KOPT-K1 (cell line): ENCODE results near the gene ZMYND8.
A peak's percentile ranks its signal among the peaks of the same experiment; 100 is the strongest.
"Not testable (repeated sequence)": the region's sequence is repeated elsewhere in the genome, so short reads cannot be mapped to it uniquely, and the experiment has no call there.

ENCODE experiments used
- H3K27ac ChIP-seq: fragments of 200-600 bp; sonication (generic); 2 replicates; pipeline ENCODE4 v1.5.1; 2016; ENCODE audit warnings: antibody characterized with exemption, mild to moderate bottlenecking, low read depth, low read length; ENCODE audit not compliant: poor library complexity, severe bottlenecking
- H3K36me3 ChIP-seq: fragments of 200-600 bp; sonication (generic); 2 replicates; pipeline ENCODE4 v1.5.1; 2017; ENCODE audit warnings: antibody characterized with exemption, mild to moderate bottlenecking, low read length, moderate library complexity; ENCODE audit not compliant: insufficient read depth
- H3K9me3 ChIP-seq: fragments of 200-600 bp; sonication (generic); 2 replicates; pipeline ENCODE4 v1.5.1; 2017; ENCODE audit warnings: antibody characterized with exemption, low read length, mild to moderate bottlenecking; ENCODE audit not compliant: insufficient read depth, poor library complexity, severe bottlenecking

Gene ZMYND8

DNA sequence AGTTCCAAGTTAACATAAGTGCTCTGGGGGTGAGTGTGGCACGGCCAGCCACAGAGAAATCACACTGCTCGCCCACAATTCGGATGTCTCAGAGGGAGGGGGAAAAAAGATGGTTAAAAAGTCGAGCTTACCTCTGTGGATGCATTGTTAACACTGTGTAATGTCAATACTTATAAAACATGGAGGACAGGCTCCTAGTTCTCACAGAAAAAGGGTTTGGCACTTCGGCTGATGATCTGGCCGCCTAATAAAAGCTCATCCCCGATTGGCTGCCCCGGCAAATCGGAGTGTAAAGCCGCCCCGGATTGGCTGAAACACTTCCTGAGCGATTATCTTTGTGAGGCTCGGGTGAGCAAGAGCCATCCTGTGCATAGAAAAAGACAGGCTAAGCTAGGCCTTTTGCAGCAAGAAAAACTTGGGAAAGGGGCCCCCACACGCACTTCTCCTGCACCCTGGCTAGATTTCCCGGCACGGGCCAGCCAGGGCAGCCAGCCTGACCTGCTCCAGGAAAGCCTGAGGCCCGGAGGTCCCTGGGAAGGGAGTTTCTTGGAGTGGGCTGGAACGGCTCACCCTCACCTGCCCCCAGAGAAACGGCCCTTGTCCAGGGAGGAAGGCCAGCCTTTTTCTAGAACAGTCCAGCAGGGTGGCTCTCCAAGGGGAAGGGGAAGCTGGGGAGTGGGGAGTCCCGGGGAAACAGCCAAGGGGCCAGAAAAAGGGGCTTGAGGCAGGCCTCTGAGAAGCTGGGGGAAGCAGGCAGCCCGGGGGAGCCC, at the start of gene ZMYND8:
Gene ZMYND8, minus strand, starts transcription at position 174 of the 770 bp plus-strand sequence. Its CDS starts 29 bp downstream, at position 145.
- no peaks in the 10 kb centered on the region for H3K9me3 ChIP-seq
- H3K27ac ChIP-seq = peak within 1 kb of the TSS; percentile 80
- H3K36me3 ChIP-seq = peaks cover 24% of the 10 kb centered on the region; the same call in 1 of the 2 replicates

DNA sequence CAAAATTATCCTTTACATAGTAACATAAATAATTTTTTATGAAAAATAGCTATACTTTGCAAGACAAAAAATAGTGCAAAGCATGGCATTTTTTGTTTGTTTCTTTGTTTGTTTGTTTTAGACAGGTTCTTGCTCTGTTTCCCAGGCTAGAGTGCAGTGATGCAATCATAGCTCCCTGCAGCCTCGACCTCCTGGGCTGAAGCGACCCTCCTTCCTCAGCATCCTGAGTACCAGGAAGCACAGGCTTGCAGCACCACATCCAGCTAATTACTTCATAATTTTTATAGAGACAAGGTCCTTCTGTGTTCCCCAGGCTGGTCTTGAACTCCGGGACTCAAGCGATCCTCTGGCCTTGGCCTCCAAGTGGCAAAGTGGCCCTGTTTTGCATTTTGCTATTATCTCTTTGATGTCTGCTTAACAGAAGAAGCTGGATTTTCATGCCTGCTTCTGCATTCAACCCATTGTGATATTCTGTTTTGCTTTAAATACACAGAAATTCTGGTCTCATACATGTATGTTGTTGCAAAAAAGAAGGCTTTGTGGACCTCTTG, 49.4 kb upstream of the ZMYND8 start:
- H3K27ac ChIP-seq = no peak overlapping the region
- H3K36me3 ChIP-seq = no peaks in the 10 kb centered on the region
- peaks cover under 1% of the 10 kb centered on the region for H3K9me3 ChIP-seq

DNA sequence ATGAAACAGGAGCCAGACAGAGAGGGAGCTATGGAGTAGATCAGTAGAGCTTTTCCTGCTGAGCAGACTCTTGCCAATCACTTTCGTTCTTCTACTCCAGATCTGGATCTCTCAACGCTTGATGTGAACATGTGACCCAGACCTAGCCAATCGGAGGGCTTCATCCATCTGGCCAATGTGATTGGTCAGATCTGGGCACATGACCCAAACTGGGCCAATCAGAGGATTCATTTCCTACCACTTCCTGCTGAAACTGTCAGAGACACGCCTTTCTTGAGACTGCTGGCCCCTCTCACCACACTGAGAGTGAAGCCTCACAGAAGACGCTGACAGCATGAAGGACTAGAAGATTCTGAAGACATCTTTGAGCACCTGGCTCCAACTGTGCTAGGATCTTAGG, 44.2 kb upstream of the ZMYND8 start:
- no peaks in the 10 kb centered on the region for H3K36me3 ChIP-seq
- peaks cover 5% of the 10 kb centered on the region for H3K9me3 ChIP-seq

DNA sequence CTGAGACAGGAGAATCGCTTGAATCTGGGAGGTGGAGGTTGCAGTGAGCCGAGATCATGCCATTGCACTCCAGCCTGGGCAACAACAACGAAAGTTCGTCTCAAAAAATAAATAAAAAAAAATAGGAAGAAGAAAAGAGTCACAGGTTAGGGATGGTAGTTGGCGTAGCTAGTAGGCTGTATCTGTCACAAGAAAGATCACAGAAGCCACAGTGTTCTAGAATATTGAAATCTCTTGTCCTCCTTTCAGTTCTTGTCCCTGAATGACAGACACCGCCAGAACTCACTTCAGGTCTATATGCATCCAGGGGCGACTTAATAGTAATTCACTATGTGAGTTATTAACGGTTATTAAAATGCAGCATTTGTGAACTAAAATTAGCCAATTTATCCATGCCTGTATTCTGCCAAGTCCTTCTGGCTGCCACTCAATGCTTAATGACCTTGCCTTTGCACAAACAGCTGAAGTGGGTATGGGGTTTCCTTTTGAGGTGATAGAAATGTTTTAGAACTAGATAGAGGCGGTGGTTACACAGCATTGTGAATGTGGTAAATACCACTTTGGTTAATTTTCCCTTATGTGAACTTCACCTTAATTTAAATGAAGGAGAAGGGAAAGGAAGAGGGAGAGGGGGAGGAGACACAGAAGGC, 41.3 kb upstream of the ZMYND8 start:
- Histone ChIP-seq H3K27ac (no peak overlapping the region), H3K36me3 (no peaks in the 10 kb centered on the region), H3K9me3 (peaks cover 5% of the 10 kb centered on the region)

More for the DNA sequence above, 44.2 kb upstream of the ZMYND8 start:
- H3K27ac ChIP-seq = no peak overlapping the region

DNA sequence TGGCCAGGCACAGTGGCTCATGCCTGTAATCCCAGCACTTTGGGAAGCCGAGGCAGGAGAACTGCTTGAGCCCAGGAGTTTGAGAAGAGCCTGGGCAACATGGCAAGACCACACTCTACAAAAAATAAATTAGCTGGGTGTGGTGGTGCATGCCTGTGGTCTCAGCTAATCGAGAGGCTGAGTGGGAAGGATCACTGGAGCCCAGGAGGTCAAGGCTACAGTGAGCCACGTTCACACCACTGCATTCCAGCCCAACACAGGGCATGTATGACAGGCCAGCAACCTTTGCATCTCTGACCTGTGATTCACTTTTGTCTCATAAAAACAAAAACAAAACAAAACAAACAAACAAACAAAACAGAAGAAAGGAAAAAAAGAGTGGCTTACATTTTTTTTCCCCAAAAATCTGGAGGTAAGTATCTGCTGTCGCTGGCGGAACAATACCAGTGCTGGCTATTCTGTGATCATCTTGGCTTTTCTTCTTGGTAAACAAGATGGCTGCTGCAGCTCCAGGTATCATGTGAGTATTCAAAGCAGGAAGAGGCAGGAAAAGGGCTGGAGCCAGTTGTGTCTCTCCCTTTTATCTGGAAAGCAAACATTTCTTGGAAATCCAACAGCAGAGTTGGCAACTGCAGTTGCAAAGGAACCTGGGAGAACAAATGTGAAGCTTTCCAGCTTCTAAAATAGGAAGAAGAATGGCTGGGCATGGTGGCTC, 40.4 kb upstream of the ZMYND8 start:
- Histone ChIP-seq H3K9me3 (peaks cover 5% of the 10 kb centered on the region), H3K36me3 (no peaks in the 10 kb centered on the region), H3K27ac (no peak overlapping the region)

DNA sequence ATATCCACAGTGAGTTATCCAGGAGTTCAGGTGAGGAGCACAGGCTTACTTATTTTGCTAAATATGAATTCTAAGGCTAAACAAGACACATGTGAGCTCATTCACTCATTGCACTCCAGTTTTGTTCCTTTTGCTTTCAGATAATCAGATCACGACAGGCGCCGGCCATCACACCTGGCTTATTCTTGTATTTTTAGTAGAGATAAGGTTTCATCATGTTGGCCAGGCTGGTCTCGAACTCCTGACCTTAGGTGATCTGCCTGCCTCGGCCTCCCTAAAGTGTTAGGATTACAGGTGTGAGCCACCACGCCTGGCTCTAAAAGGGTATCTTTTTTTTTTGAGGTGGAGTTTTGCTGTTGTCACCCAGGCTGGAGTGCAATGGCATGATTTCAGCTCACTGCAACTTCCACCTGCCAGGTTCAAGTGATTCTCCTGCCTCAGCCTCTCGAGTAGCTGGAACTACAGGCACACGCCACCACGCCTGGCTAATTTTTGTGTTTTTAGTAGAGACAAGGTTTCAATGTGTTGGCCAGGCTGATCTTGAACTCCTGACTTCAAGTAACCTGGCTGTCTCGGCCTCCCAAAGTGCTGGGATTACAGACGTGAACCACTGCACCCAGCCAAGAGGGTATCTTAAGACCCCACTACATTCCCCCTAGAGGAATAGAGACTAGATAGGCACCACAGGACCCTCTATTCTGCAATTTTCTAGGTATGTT, 37.5 kb upstream of the ZMYND8 start:
- not testable (repeated sequence) for H3K9me3 ChIP-seq, H3K36me3 ChIP-seq, H3K27ac ChIP-seq

DNA sequence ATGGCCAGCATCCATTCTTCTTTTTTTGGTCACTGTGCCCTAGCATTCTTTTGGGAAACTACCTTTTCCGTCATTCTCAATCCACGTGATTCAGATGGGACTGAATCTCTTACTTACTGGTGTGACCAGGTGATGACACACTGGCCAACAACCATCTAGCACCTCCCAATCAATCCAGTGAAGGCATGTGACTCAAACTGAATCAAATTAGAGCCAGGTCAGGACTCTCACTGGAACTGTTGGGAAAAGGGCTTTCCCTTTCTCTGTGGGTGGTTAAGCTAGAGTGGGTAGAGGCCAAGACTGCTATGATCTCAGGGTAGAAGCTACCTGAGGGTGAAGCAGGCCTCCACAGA, 36.2 kb upstream of the ZMYND8 start:
- H3K27ac ChIP-seq = no peak overlapping the region
- no peaks in the 10 kb centered on the region for H3K36me3 ChIP-seq
- H3K9me3 ChIP-seq = no peaks in the 10 kb centered on the region

DNA sequence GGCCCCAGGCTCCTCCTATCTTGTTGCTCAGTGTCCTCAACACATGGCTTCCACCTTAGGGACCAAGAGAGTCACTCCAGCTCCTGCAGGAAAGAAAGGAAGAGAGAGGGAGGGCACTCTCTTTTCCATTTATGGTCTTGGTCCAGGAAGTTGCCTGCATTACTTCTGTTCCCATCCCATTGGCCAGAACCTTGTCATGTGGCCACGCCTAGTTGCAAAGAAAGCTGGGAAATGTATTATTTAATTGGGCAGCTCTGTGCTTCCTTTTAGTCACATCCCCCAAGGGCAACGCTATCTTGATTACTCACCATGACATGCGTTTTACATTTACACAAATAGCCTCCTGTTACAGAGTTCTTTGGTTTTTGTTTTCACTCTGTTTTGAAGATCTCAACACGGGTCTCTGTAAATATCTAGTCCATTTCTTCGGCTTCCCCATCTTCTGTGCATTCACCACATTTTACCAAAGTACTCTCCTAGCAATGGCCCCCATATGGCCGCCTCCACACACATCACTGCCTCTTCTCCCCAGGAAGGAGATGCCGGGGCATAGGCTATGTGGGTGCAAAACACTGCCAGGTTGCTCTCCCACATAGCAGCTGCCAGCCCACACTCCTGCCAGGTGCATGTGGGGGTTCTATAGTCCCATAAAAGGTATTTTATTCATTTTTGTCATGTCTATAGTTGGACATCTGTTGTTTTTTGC, 35.7 kb upstream of the ZMYND8 start:
- no peaks in the 10 kb centered on the region for H3K36me3 ChIP-seq
- H3K9me3 ChIP-seq = no peaks in the 10 kb centered on the region
- H3K27ac ChIP-seq = no peak overlapping the region

DNA sequence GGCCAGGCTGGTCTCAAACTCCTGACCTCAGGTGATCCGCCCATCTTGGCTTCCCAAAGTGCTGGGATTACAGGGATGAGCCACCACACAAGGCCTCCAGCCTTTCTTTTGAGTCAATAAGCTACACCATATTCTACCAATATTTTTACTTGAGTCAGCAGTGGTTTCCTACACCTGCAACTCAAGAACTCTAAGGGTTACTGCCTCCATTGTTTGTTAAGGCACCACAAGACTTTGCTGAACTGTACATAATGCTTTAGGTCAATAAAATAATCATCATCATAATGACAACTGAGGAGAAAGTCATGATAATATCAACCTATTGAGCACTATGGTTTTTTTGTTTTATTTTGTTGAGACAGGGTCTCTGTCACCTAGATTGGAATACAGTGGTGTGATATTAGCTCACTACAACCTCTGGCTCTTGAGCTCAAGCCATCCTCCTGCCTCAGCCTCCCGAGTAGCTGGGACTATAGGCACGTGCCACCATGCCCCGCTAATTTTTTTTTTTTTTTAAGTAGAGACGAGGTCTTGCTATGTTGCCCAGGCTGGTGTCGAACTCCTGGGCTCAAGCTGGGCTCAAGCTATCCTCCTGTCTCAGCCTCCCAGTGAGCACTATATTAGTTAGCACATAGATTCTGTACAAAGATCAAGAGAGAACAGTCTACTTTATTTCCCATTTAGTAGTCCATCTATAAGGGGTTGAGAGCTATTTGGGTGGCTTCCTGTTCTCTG, 34.9 kb upstream of the ZMYND8 start:
- no peaks in the 10 kb centered on the region for H3K9me3 ChIP-seq
- H3K27ac ChIP-seq = no peak overlapping the region
- no peaks in the 10 kb centered on the region for H3K36me3 ChIP-seq

DNA sequence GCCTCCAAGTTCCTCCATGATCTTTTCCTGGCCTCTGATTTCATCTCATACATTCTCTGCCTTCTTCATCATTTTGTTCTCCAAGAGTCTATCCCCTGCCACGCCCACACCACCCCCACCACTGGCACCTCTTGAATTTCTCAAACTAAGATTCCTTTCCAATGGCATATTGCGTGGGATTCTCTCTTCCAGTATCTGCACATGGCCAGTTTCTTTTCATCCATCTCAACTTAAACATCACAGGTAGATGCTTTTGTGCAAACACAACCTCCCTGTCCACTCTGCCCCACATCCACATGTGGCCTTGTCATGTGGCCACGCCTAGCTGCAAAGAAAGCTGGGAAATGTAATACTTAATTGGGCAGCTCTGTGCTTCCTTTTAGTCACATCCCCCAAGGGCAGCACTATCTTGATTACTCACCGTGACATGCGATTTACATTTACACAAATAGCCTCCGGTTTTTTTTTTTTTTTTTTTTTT, 33.4 kb upstream of the ZMYND8 start:
- no peaks in the 10 kb centered on the region for H3K36me3 ChIP-seq
- no peak overlapping the region for H3K27ac ChIP-seq
- H3K9me3 ChIP-seq = no peaks in the 10 kb centered on the region

DNA sequence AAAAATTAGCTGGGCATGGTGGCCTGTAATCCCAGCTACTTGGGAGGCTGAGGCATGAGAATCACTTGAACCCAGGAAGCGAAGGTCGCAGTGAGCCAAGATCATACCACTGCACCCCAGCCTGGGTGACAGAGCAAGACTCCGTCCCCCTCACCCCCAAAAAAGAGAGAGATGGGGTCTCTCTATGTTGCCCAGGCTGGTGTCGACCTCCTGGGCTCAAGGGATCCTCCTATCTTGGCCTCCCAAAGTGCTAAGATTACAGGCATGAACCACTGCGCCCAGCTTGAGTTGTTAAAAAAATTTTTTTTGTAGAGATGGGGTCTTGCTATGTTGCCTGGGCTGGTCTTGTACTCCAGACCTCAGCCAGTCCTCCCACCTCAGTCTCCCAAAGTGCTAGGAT, 29.5 kb upstream of the ZMYND8 start:
- H3K36me3 ChIP-seq, H3K9me3 ChIP-seq, H3K27ac ChIP-seq: not testable (repeated sequence)

DNA sequence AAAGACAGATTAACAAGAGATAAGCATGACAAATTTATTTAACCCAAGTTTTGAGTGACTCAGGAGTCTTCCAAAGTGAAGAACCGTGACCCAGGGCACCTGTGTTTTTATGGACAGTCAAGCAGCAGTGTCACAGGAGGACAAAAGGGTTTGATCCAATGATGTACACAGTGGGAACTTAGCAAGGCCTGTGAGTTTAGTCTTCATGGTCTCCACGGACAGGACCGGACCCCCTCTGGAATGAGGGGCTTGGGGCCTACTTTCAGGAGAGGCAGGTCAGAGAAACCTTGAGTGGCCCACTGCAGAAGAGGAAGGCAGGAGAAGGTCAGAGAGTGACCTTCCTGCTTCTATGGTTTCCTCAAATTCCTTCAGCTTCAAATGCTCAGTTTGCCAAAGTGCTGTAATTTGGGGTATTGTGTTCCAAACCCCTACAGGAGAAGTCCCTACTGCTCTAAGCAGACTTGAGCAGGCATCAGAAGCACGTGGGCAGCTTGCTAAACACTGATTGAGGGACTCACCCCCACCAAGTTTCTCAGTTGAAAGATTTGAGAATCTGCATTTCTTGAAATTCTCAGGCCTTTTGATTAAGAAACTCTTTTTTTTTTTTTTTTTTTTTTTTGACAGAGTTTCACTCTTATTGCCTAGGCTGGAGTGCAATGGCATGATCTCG, 26.4 kb upstream of the ZMYND8 start:
- Histone ChIP-seq H3K9me3 (no peaks in the 10 kb centered on the region), H3K27ac (no peak overlapping the region), H3K36me3 (no peaks in the 10 kb centered on the region)

DNA sequence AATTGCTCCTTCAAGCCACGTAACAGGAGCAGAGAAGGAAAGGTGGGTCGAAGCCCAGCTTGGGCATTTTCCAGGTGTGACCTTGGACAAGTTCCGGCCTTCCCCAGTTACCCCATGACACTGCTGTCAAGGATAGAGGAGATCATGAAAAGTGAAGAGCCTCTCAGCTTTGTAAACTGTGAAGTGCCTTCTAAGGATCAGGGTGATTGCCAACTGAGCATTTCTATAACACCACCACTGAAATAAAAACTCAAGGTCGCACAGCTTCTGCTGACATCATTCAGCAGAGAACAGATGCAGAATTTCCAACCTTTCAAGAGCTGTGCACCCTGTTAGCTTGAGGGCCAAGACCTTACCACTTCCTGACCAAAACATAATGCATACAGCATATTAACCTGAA, 24.0 kb upstream of the ZMYND8 start:
- no peaks in the 10 kb centered on the region for H3K36me3 ChIP-seq
- H3K9me3 ChIP-seq = no peaks in the 10 kb centered on the region
- no peak overlapping the region for H3K27ac ChIP-seq
